GM21737 (cell line): ENCODE measurements around the gene GNB5.
"Not testable (repeated sequence)": the region's sequence is repeated elsewhere in the genome, so short reads cannot be mapped to it uniquely, and the experiment has no call there.

ENCODE experiments used
- ATAC-seq: cut with Tn5 transposase; IDR thresholded peaks from one replicate; pipeline ENCODE4 v1.9.1; 2021; ENCODE audit warnings: mild to moderate bottlenecking, moderate library complexity; ENCODE audit not compliant: unreplicated experiment

The GNB5 gene

DNA sequence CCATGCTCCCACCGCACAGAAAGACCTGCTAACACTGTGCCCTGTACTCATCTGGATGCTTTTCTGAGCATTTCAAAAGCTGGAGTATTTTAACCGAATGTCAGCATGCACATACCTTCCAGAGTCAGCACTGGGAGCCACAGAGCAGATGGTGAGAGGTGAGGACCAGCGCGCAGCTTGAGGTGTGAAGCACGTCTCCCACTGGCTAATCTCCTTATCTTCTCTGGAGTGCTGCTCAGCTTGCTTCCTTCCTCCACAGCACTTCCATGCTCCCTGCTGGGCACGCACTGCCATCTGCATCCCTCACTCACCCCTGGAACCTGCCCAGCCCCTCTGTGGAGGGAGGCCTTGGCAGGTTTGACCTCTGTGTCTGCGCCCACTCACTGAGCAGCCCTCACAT lies at the start of gene GNB5:
GNB5 (minus strand) TSS at position 186 of the 400 bp plus-strand sequence. CDS start 6,716 bp downstream, outside the sequence.
- ATAC-seq = no peak

GRCh38 chr15:52240166-52240565 lies 49.0 kb upstream of the GNB5 start:
- no peak for ATAC-seq

DNA sequence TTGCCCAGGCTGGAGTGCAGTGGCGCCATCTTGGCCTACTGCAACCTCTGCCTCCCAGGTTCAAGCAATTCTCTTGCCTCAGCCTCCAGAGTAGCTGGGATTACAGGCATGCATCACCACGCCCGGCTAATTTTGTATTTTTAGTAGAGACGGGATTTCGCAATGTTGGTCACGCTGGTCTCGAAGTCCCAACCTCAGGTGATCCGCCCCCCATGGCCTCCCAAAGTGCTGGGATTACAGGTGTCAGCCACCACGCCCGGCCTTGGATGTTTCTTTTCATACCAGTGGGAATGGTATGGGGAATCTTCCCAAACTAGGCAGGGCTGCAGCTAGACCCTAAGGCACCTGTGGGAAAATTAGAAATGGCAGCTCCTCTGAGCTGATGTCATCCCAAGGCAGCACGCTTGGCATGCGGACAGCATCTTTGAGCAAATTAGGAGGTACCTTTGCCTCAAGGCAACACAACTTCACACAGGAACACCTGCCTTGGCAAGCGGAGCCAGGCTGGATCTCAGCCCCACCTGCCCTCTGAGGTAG lies 47.9 kb upstream of the GNB5 start:
- ATAC-seq = not testable (repeated sequence)

DNA sequence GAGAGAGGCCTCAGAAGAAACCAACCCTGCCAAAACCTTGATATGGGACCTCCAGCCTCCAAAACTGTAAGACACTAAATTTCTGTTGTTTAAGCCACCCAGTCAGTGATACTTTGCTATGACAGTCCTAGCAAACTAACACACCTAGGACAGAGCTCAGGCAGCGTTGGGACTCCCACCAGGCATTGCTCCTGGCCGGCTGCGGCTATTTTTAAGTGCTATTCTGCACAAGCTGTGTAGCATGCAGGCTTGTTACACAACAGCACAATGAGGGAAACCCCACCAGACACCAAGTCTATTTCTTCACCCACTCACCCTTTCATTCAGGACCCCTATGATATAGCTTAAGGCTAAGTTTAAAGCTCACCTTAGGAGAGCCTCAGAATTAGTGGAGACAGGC lies 47.0 kb upstream of the GNB5 start:
- no peak for ATAC-seq

GRCh38 chr15:52236013-52236412 lies 44.8 kb upstream of the GNB5 start:
- no peak for ATAC-seq

- ATAC-seq = no peak
Measured at GRCh38 chr15:52234596-52235541, 43.7 kb upstream of the GNB5 start.

DNA sequence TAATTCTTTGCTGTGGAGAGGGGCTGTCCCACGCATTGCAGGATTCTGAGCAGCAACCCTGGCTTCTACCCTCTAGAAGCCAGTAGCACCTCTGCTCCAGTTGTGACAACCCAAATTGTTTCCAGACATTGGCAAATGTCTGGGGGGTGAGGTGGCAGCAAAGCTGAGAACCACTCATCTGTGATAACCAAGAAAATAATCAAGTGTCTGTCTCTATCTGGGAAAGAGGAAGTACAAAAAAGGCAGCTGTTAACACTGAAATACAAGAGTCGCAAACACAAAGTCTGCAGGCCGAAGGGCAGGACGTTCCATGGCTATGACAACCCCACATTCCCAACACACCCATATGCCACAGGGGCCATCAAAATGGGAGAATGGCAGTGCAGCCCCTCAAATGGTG lies 42.2 kb upstream of the GNB5 start:
- peak; percentile 38 for ATAC-seq

DNA sequence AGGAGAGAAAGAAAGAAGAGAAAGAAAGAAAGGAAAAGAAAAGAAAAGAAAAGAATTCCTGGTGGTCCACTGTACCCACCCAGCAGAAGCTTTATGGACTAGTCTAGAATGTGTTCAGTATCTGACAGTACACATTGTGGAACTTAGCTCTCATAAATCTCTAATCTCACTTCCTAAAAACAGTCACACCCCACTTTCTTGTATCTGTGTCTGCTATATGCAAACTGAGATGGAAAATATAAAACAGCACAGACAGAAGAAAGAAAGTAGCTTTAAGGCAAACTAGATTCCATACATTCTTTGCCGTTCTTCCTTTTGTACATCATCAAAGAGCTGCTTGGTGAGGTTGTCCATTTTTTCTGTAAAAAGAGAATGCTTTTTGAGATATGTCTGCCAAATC lies 41.1 kb upstream of the GNB5 start:
- ATAC-seq = peak; percentile 41

GRCh38 chr15:52230073-52230472 lies 38.9 kb upstream of the GNB5 start:
- ATAC-seq = no peak

DNA sequence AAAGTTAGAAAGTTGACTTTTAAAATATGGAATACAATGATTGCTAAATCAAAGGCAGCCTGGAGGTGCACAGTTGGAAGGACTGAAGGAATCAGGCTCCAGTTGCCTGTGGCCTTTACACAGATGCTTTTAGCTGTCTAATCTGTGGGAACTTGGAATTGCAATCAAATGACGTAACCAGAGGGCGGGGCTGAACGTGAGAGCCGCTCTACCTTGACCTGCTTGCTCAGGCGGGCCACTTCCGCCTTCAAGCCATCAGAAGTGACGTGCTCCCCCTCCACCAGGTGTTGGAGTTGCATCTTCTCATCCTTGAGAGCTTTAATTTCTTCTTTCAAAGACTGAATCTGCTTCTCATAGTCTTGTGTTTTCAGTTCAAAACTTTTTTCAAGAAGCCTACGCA lies 37.7 kb upstream of the GNB5 start:
- no peak for ATAC-seq

GRCh38 chr15:52227456-52227855 lies 36.3 kb upstream of the GNB5 start:
- ATAC-seq = peak; percentile 79

DNA sequence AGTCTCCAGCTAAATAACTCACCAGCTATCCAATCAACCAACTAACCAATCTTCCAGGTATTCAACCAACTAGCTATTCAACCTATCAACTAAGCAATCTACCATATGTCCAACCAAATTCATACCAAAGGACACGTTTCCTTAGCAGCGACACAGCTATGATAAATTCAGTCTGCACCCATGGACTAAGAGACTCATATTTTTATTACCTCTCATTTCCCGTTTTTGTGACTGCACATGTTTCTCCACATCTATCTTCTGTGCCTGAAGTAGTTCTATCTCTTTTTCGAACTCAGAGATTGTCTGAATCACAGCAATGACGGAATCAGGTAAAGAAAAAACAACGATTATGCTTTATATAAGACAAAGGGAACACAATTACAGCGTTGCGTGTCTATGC lies 34.0 kb upstream of the GNB5 start:
- ATAC-seq = no peak

DNA sequence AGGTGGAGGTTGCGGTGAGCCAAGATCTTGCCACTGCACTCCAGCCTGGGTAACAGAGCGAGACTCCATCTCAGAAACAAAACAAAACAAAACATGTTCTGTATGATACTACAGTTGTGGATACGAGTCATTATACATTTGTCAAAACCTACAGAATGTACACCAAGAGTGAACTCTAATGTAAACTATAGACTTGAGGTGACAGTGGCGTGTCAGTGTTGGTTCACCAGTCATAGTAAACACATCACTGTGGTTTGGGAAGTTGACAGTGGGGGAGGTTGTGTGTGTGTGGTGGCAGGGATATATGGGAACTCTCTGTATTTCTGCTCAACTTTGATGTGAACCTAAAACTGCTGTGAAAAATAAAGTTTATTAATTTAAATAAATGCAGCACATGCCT lies 33.0 kb upstream of the GNB5 start:
- ATAC-seq = no peak

DNA sequence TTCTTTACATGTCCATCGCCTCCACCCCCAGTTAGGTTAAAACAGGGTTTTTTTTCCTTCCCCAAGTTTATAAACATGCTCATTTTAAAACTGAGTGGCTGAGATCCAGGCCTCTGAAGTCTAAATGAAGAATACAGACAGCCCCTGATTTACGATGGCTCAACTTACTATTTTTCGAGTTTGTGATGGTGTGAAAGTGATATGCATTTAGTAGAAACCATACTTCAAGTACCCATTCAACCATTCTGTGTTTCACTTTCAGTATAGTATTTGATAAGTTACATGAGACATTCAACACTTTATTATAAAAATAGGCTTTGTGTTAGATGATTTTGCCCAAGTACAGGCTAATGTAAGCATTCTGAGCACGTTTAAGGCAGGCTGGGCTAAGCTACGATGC lies 30.5 kb upstream of the GNB5 start:
- no peak for ATAC-seq

DNA sequence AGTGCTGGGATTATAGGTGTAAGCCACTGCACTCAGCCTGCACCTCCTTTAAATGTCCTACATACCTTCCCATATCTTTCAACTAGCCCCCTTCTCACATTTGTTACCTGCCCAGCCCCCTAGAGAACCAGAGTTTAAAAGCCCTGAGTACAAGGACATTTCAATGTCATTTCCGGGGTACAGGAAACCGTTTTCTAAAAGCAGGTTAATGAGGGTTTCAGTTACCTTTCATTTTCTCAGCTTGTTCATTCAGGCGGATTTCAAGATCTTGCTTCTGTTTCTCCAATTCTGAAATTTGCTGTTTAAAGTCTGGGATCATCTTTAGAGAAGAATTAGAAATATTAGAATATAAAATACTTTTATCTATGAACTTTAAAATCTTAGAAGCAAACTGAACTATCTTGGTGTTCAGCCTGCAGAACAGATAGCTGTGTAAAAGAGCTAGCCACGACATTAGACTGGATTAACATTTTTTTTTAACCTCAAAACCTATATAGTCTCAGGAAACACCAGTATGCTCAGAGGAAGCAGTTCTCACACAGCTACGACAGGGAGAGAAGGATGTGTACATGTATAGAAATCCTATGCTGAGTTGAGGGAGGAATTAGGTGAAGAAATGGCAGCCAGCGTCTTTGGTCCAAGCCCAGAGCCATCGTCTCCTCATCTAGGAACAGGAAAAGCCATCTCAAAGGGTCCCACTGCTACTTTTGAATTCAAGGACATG lies 29.9 kb upstream of the GNB5 start:
- ATAC-seq = no peak

- ATAC-seq = no peak
Measured at GRCh38 chr15:52220251-52220650, 29.1 kb upstream of the GNB5 start.

GRCh38 chr15:52218816-52219215 lies 27.6 kb upstream of the GNB5 start:
- ATAC-seq = no peak

DNA sequence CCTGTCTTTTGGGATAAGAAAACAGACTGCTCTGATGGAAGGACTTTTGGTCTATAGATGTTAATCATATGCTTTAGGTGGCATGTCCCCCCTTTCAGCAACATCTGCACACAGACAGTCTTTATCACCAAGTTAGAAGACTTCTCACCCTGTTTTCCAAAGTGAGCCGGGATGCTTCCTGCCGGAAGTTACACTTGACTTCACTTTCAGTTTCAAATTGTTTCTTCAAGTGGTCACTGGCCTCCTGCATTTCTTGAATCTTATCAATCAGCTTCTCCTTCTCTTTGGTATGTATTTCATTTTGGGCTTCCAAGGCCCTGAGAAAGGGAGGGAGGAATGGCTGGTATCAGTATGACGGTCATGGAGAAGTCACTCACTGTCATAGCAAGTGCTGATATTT lies 27.2 kb upstream of the GNB5 start:
- no peak for ATAC-seq

GRCh38 chr15:52217186-52217585 lies 26.0 kb upstream of the GNB5 start:
- ATAC-seq = no peak

- no peak for ATAC-seq
Measured at GRCh38 chr15:52214553-52214952, 23.4 kb upstream of the GNB5 start.

- no peak for ATAC-seq
Measured at GRCh38 chr15:52213206-52213605, 22.0 kb upstream of the GNB5 start.
